Suprapubic skin (tissue), 4 donors: ENCODE measurements around the gene HIVEP1. TPM values are rescaled to one million over a fixed set of nuclear protein-coding genes. Genes with fewer than 3 reads are reported as not detected.

ENCODE experiments used
- DNase-seq, 2 donors: peaks; one replicate each; pipeline ENCODE4 v3.0.0-alpha.2; 2019; ENCODE audit warnings: low spot score in 2 of 2
- H3K27ac ChIP-seq: fragments of 200-600 bp; sonication (generic); one replicate; pipeline ENCODE4 v1.5.1; 2019
- H3K27me3 ChIP-seq: fragments of 200-600 bp; sonication (generic); one replicate; pipeline ENCODE4 v1.5.1; 2019
- H3K36me3 ChIP-seq: fragments of 200-600 bp; sonication (generic); one replicate; pipeline ENCODE4 v1.5.1; 2019
- H3K4me1 ChIP-seq: fragments of 200-600 bp; sonication (generic); one replicate; pipeline ENCODE4 v1.5.1; 2019
- H3K4me3 ChIP-seq: fragments of 200-600 bp; sonication (generic); one replicate; pipeline ENCODE4 v1.5.1; 2019; ENCODE audit warnings: mild to moderate bottlenecking
- H3K9me3 ChIP-seq: fragments of 200-600 bp; sonication (generic); one replicate; pipeline ENCODE4 v1.5.1; 2019
- EP300 ChIP-seq: sonication (generic); formaldehyde crosslinking; IDR thresholded peaks from one replicate; pipeline ENCODE4 v1.6.1; 2017; ENCODE audit warnings: antibody characterized with exemption
- POLR2A ChIP-seq, 2 donors: fragments of 450-650 bp; IDR thresholded peaks; one replicate each; pipeline ENCODE4 v1.6.1; 2017; ENCODE audit warnings: antibody characterized with exemption in 2 of 2, mild to moderate bottlenecking in 2 of 2, moderate library complexity in 2 of 2
- POLR2AphosphoS5 ChIP-seq, 3 donors: sonication (generic); formaldehyde crosslinking; IDR thresholded peaks; one replicate each; pipeline ENCODE4 v1.6.1; 2017; ENCODE audit warnings: antibody characterized with exemption in 3 of 3
- WGBS: methylation state at CpG from one replicate; pipeline ENCODE4 v1.1.5; 2018; 5-methylcytosine and 5-hydroxymethylcytosine counted together
- total RNA-seq, 4 donors: library from RNA; depleted of rRNA; stranded (reverse); fragments of >200 nt; gene quantifications; one replicate each; pipeline ENCODE4 v1.1.0, GENCODE V29; 2016
- TF ChIP-seq, protein P1 (sequence below), 2 donors: fragments of 200-600 bp in 1 of 2; fragments of 450-650 bp in 1 of 2; sonication (generic) in 1 of 2; IDR thresholded peaks; one replicate each; pipeline ENCODE4 v1.5.1; 2016 to 2019; ENCODE audit warnings: antibody characterized with exemption in 2 of 2, mild to moderate bottlenecking in 1 of 2, moderate library complexity in 1 of 2

The HIVEP1 gene
- total RNA-seq, 4 donors from 2014 or later = 37.9 to 48.4 (median 43.9) TPM

DNA sequence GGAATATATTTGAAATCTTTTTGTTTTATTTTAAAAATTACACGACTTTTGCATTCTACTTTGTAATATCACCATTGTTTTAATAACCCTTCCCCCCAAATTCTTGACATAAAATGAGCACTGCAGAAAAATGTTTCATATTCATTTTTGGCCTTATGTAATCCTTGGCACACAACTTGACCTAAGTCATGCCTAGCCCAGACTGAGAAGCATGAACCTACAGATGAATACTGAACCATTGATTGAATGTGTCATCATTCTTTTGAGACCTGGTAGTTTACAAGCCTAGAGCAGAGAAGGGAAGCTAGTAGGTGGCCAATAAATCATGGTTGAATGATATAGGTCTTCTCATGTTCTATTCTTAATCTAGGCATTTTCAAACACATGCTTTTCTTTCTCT, 188.6 kb downstream of the HIVEP1 start:
- H3K4me3 ChIP-seq = no peak overlapping the region
- TF ChIP-seq EP300 = no peak
- TF ChIP-seq POLR2AphosphoS5 (IDR thresholded peaks at IDR 0.05) = no peak
- TF ChIP-seq POLR2A (IDR thresholded peaks at IDR 0.05) = no peak
- TF ChIP-seq, protein P1, sequence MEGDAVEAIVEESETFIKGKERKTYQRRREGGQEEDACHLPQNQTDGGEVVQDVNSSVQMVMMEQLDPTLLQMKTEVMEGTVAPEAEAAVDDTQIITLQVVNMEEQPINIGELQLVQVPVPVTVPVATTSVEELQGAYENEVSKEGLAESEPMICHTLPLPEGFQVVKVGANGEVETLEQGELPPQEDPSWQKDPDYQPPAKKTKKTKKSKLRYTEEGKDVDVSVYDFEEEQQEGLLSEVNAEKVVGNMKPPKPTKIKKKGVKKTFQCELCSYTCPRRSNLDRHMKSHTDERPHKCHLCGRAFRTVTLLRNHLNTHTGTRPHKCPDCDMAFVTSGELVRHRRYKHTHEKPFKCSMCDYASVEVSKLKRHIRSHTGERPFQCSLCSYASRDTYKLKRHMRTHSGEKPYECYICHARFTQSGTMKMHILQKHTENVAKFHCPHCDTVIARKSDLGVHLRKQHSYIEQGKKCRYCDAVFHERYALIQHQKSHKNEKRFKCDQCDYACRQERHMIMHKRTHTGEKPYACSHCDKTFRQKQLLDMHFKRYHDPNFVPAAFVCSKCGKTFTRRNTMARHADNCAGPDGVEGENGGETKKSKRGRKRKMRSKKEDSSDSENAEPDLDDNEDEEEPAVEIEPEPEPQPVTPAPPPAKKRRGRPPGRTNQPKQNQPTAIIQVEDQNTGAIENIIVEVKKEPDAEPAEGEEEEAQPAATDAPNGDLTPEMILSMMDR (IDR thresholded peaks at IDR 0.05) = no peak
- DNase-seq = no peak
- no peaks in the 10 kb centered on the region for H3K36me3 ChIP-seq
- H3K9me3 ChIP-seq = no peaks in the 10 kb centered on the region
- WGBS = 48% methylated on average over 1 of the region's 1 CpG
- no peak overlapping the region for H3K27ac ChIP-seq
- H3K27me3 ChIP-seq = no peaks in the 10 kb centered on the region
- H3K4me1 ChIP-seq = no peaks in the 10 kb centered on the region

DNA sequence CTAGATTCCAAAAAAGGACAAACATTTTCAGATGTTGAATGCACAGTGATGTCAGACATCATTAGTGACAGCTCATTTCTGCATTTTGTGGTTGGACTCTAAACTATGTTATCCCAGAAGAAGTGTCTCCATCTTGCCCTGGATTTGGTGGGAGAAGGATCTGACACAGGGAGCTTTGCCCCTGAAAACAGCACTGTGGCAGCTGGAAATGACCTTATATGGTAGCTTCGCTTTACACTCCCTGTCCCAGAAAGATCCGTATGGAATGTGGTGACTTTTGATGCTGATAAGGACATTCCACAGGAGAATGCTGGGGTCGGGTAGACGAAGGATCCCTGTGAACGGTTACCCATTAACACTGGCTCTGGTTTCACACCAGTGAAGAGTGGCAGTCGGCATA, 190.9 kb downstream of the HIVEP1 start:
- H3K27me3 ChIP-seq = no peaks in the 10 kb centered on the region
- 82% methylated on average over 6 of the region's 6 CpGs for WGBS
- H3K4me3 ChIP-seq = no peak overlapping the region
- DNase-seq = no peak
- H3K4me1 ChIP-seq = no peaks in the 10 kb centered on the region
- no peak for TF ChIP-seq POLR2A (IDR thresholded peaks at IDR 0.05)
- TF ChIP-seq POLR2AphosphoS5 (IDR thresholded peaks at IDR 0.05) = no peak
- TF ChIP-seq, protein P1 (IDR thresholded peaks at IDR 0.05) = no peak
- no peak for TF ChIP-seq EP300
- no peaks in the 10 kb centered on the region for H3K36me3 ChIP-seq
- H3K27ac ChIP-seq = no peak overlapping the region
- H3K9me3 ChIP-seq = no peaks in the 10 kb centered on the region

DNA sequence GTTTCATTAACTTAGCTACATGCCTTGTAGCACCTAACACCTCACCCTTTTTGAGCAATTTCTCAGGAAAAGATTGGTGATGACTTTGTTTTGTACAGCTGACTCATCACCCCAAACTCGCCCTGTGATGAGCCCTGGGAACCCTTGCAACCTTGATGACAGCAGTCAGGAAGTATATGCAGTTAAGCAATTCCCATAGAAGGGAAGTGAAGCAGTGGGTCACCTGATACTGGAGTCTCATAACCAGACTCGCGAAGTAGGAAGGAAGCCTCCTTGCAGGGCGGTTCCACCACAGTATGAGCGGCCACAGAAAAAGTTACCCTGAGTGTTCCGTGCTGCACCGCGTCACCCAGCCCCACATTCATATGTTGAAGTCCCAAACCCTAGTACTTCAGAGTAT, 196.1 kb downstream of the HIVEP1 start:
- Histone ChIP-seq H3K27me3 (no peaks in the 10 kb centered on the region), H3K36me3 (no peaks in the 10 kb centered on the region), H3K27ac (no peak overlapping the region), H3K9me3 (no peaks in the 10 kb centered on the region), H3K4me1 (no peaks in the 10 kb centered on the region), H3K4me3 (no peak overlapping the region)
- WGBS = 82% methylated on average over 8 of the region's 8 CpGs
- TF ChIP-seq POLR2A (IDR thresholded peaks at IDR 0.05) = no peak
- TF ChIP-seq, protein P1 (IDR thresholded peaks at IDR 0.05) = no peak
- no peak for TF ChIP-seq EP300
- TF ChIP-seq POLR2AphosphoS5 (IDR thresholded peaks at IDR 0.05) = no peak
- DNase-seq = no peak

DNA sequence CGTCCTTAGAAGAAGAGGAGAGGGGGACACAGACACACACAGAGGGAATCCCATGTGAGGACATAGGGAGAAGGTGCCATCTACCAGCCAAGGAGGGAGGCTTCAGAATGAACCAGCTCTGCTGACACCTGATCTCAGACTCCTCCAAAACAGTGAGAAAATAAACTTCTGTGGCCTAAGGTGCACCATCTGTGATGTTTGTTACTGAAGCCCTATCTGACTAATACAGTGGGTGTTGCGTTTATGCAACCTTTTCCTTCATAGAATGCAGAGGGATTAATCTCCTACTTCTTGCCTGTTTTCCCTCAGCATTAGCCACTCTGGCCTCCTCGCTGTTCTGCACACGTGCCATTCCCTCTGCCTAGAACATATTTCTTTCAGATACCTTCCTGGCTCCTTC, 196.6 kb downstream of the HIVEP1 start:
- DNase-seq = no peak
- no peak for TF ChIP-seq POLR2A (IDR thresholded peaks at IDR 0.05)
- TF ChIP-seq, protein P1 (IDR thresholded peaks at IDR 0.05) = no peak
- TF ChIP-seq POLR2AphosphoS5 (IDR thresholded peaks at IDR 0.05) = no peak
- TF ChIP-seq EP300 = no peak
- Histone ChIP-seq H3K4me3 (no peak overlapping the region), H3K27ac (no peak overlapping the region), H3K9me3 (no peaks in the 10 kb centered on the region), H3K27me3 (no peaks in the 10 kb centered on the region), H3K4me1 (no peaks in the 10 kb centered on the region), H3K36me3 (no peaks in the 10 kb centered on the region)
- WGBS = 96% methylated on average over 4 of the region's 4 CpGs

Other genes with a start within 250 kb of the HIVEP1 start
- 10 to 100 TPM; 19.6 to 39.5 (median 26.2) TPM for gene ADTRP, start 233.5 kb upstream of the HIVEP1 start, total RNA-seq